SU-DHL-6 (cell line): ENCODE measurements around the gene CHURC1.

Source experiments
- H2AFZ ChIP-seq: fragments of 200-600 bp; sonication (generic); 2 replicates; pipeline ENCODE4 v1.6.1; 2014; ENCODE audit warnings: low read depth, mild to moderate bottlenecking, moderate library complexity, mixed read lengths, antibody characterized with exemption, low read length; ENCODE audit not compliant: severe bottlenecking
- H3F3A ChIP-seq: fragments of 200-600 bp; shearing (Covaris generic); 2 replicates; pipeline ENCODE4 v1.6.0; 2016; ENCODE audit warnings: antibody characterized with exemption, mild to moderate bottlenecking; ENCODE audit not compliant: insufficient read depth
- H3K27ac ChIP-seq: fragments of 200-600 bp; sonication (generic); 2 replicates; pipeline ENCODE4 v1.5.1; 2016; ENCODE audit warnings: low read depth, mild to moderate bottlenecking, low read length, moderate library complexity, mixed read lengths
- H3K27me3 ChIP-seq: fragments of 200-600 bp; sonication (generic), shearing (Covaris generic); 2 replicates; pipeline ENCODE4 v1.6.0; 2014; ENCODE audit warnings: mild to moderate bottlenecking, low read length
- H3K36me3 ChIP-seq: fragments of 200-600 bp; sonication (generic); 2 replicates; pipeline ENCODE4 v1.6.1; 2014; ENCODE audit warnings: mild to moderate bottlenecking, low read length, mixed read lengths
- H3K4me2 ChIP-seq: fragments of 300-600, 200-600 bp; shearing (Covaris generic), sonication (generic); 2 replicates; pipeline ENCODE4 v1.6.0; 2014; ENCODE audit warnings: low read length, low read depth, mild to moderate bottlenecking; ENCODE audit not compliant: poor library complexity, severe bottlenecking
- H3K4me3 ChIP-seq: fragments of 200-600 bp; sonication (generic); 2 replicates; pipeline ENCODE4 v1.5.1; 2014; ENCODE audit warnings: antibody characterized with exemption, low read length, mild to moderate bottlenecking, mixed read lengths; ENCODE audit not compliant: insufficient read depth, poor library complexity, severe bottlenecking
- H3K79me2 ChIP-seq: fragments of 200-600 bp; sonication (generic); 2 replicates; pipeline ENCODE4 v1.6.1; 2014; ENCODE audit warnings: mild to moderate bottlenecking, low read length, moderate library complexity; ENCODE audit not compliant: insufficient read depth
- H3K9ac ChIP-seq: fragments of 200-600 bp; sonication (generic); 2 replicates; pipeline ENCODE4 v1.7.0; 2014; ENCODE audit warnings: mild to moderate bottlenecking, low read length
- H3K9me2 ChIP-seq: fragments of 200-600 bp; sonication (generic); replicated peaks from 2 replicates; pipeline ENCODE4 v1.6.1; 2014; ENCODE audit warnings: low read length; ENCODE audit not compliant: insufficient read depth
- H3K9me3 ChIP-seq: fragments of 200-600 bp; sonication (generic); 2 replicates; pipeline ENCODE4 v1.6.1; 2014; ENCODE audit warnings: low read length, mixed read lengths; ENCODE audit not compliant: insufficient read depth
- H4K20me1 ChIP-seq: fragments of 200-600 bp; sonication (generic); 2 replicates; pipeline ENCODE4 v1.6.1; 2014; ENCODE audit warnings: low read depth, mild to moderate bottlenecking, antibody characterized with exemption, low read length, moderate library complexity, mixed read lengths
- EZH2phosphoT487 ChIP-seq: fragments of 200-600 bp; sonication (generic), shearing (Covaris generic); conservative IDR thresholded peaks from 2 replicates; pipeline ENCODE4 v1.6.1; 2018; ENCODE audit warnings: mild to moderate bottlenecking, antibody characterized with exemption, low read length, moderate library complexity, mixed read lengths
- TF ChIP-seq, protein P1 (sequence below): fragments of 200-600 bp; sonication (generic); IDR thresholded peaks from one replicate; pipeline ENCODE4 v1.5.1; 2017; ENCODE audit warnings: antibody characterized with exemption, mild to moderate bottlenecking, low read length, moderate library complexity; ENCODE audit not compliant: insufficient read depth, poor library complexity, severe bottlenecking

Gene CHURC1

DNA sequence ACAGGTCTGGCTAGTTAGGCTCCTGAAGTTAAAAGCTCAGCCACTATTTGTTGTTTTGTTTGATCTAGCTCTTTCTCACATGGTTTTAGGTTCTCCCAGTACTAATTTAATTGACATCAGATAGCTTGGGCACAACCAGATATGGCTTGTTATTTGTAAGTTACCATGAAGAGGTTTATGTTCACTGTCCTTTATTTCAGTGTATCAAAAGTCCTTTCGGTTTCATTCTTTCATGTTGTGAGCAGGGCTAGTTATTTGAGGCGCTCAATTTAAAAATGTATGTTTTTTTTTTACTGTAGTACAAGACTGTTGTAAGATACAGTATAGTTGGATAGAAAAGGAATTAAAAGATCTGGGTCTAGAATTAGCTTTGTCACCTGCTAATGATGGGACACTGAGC, 21.3 kb downstream of the CHURC1 start:
- Histone ChIP-seq H3K27ac (no peak overlapping the region), H3K9me2 (no peaks in the 10 kb centered on the region), H3F3A (no peaks in the 10 kb centered on the region), H3K4me3 (no peak overlapping the region), H3K9me3 (no peaks in the 10 kb centered on the region), H3K36me3 (peaks cover 18% of the 10 kb centered on the region; the same call in 1 of the 2 replicates), H3K79me2 (peaks cover 6% of the 10 kb centered on the region; the same call in 1 of the 2 replicates), H3K27me3 (no peaks in the 10 kb centered on the region), H2AFZ (no peak overlapping the region), H4K20me1 (no peaks in the 10 kb centered on the region), H3K9ac (no peak overlapping the region), H3K4me2 (no peak overlapping the region)
- TF ChIP-seq, protein P1, sequence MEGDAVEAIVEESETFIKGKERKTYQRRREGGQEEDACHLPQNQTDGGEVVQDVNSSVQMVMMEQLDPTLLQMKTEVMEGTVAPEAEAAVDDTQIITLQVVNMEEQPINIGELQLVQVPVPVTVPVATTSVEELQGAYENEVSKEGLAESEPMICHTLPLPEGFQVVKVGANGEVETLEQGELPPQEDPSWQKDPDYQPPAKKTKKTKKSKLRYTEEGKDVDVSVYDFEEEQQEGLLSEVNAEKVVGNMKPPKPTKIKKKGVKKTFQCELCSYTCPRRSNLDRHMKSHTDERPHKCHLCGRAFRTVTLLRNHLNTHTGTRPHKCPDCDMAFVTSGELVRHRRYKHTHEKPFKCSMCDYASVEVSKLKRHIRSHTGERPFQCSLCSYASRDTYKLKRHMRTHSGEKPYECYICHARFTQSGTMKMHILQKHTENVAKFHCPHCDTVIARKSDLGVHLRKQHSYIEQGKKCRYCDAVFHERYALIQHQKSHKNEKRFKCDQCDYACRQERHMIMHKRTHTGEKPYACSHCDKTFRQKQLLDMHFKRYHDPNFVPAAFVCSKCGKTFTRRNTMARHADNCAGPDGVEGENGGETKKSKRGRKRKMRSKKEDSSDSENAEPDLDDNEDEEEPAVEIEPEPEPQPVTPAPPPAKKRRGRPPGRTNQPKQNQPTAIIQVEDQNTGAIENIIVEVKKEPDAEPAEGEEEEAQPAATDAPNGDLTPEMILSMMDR = no peak

DNA sequence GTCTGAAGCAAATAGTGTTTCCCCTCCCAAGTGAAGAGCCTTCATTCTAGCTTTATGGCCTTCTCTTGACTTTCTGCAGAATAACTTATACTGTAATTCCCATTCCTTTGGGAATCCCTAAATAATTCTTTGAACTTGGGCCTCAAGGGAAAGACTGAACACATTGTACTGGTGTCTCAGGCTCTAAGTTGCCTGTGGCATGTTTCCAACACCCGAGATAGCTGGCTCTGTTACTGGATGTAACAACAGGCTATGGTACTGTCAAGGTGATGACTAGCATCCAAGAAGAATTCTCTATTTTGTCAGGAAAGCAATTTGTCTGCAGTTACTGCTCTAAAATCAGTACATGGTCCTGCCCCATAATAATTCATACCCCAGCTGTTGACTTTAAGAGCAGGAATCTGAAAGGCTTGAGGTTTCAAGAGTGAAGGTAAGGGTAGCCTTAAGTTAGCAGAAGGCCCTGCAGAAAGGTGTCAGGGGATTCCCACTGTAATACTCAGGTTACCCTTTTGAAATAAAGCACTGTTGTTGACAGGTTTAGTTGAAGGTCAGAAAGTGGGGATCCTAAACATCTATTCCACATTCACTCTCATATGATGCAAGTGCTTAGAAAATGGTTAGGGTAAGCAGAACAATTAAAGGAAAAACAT, 23.0 kb downstream of the CHURC1 start:
- Histone ChIP-seq H3K9me3 (no peaks in the 10 kb centered on the region), H3K4me3 (no peak overlapping the region), H3K9me2 (no peaks in the 10 kb centered on the region), H3F3A (no peaks in the 10 kb centered on the region), H3K9ac (no peak overlapping the region), H3K4me2 (no peak overlapping the region), H3K79me2 (no peaks in the 10 kb centered on the region), H4K20me1 (no peaks in the 10 kb centered on the region), H3K27ac (no peak overlapping the region), H3K27me3 (no peaks in the 10 kb centered on the region), H3K36me3 (peaks cover 8% of the 10 kb centered on the region; the same call in 1 of the 2 replicates), H2AFZ (no peak overlapping the region)
- TF ChIP-seq, protein P1 = no peak
- no peak for TF ChIP-seq EZH2phosphoT487

DNA sequence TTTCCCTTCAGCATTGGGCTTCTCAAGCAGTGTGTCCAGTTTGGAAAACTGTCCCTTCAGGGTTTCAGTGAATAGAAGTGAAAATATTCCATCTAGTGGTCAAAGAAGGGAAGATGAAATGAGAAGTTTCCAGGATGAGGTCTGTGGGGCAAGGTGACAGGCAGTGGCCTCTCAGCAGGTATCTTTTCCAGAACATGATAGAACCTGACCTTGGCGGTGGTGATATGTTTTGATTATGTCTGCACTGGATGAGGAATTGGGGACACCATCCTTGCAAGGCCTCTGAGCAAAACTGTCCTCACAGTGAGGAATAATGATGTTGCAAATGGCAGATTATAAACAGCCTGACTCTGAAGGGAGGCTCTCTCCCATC, 23.6 kb downstream of the CHURC1 start:
- Histone ChIP-seq H3K79me2 (no peaks in the 10 kb centered on the region), H3K4me2 (no peak overlapping the region), H3K9ac (no peak overlapping the region), H3F3A (no peaks in the 10 kb centered on the region), H3K27ac (no peak overlapping the region), H3K9me2 (no peaks in the 10 kb centered on the region), H3K9me3 (no peaks in the 10 kb centered on the region), H3K4me3 (no peak overlapping the region), H2AFZ (no peak overlapping the region), H3K27me3 (no peaks in the 10 kb centered on the region), H4K20me1 (no peaks in the 10 kb centered on the region), H3K36me3 (peaks cover 8% of the 10 kb centered on the region; the same call in 1 of the 2 replicates)
- TF ChIP-seq EZH2phosphoT487 = no peak
- TF ChIP-seq, protein P1 = no peak
